ENCODE results near the gene ITGB8.

- no peak for TF ChIP-seq PATZ1 (CRISPR knock-in tag; IDR thresholded peaks at IDR 0.05; ENCODE audit: borderline replicate concordance)
- no peak for TF ChIP-seq ZC3H10 (CRISPR knock-in tag; IDR thresholded peaks at IDR 0.05)
- TF ChIP-seq ZFP30 (CRISPR knock-in tag; IDR thresholded peaks at IDR 0.05), result no peak
Measured at GRCh38 chr7:20442951-20443350, 112.3 kb downstream of the ITGB8 start.
